GM19351 (cell line): ENCODE data around the gene SYCP1.
"Not testable (repeated sequence)": the region's sequence is repeated elsewhere in the genome, so short reads cannot be mapped to it uniquely, and the experiment has no call there.

Experiments
- ATAC-seq: cut with Tn5 transposase; IDR thresholded peaks from one replicate; pipeline ENCODE4 v1.9.1; 2021; ENCODE audit warnings: mild to moderate bottlenecking, moderate library complexity; ENCODE audit not compliant: unreplicated experiment

SYCP1 gene

DNA sequence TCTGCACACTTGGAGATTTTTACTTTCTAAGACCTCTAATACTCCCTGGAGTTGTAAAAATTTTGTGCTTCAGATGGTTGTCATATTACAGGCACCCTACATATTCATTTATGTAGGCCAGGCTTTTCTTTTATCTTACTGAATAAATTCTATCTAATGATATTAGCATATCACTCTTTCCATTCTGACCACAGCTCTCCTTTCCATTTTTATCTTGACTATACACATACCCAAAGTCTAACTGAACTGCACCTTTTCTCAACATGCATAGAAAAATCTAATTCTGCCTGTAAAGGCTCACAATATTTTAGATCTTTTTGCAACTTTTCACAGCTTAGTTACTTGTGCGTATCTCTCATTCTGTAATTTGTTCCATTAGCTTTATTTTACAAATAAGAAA, 122.2 kb downstream of the SYCP1 start:
- ATAC-seq, result no peak

- no peak for ATAC-seq
Measured at GRCh38 chr1:114979278-114979891, 124.7 kb downstream of the SYCP1 start.

- no peak for ATAC-seq
Measured at GRCh38 chr1:114982251-114982650, 127.6 kb downstream of the SYCP1 start.

DNA sequence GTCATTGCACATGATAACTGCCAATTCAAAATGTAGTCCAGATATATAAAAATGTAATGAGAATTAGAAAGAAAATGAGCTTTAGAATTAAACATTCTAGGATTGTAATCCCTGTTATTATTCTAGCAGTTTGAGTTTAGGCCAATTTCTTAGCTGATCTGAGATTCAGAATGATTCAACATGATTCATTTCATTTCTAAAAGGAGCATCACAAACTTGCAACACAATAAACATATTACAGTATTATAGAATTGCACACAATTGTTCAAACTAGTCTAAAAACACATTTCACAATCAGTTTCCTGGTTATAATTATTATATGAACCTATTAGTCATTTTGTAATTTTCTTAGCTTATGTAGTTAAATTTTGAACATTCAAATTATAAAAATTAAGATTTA, 131.6 kb downstream of the SYCP1 start:
- no peak for ATAC-seq

DNA sequence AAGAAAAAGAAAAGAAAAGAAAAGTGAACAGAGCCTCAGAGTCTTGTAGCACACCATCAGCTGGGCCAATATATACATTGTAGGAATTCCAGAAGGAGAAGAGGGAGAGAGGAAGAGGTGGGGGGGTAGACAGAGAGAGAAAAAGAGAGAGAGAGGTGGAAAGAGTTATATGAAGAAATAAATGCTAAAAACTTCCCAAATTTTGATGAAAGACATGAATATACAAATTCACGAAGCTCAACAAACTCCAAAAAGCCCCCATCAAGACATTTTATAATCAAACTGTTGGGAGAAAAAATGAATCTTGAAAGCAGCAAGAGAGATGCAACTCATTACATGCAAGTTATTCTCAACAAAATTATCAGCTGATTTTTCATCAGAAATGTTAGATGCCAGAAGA, 133.4 kb downstream of the SYCP1 start:
- ATAC-seq, result no peak

GRCh38 chr1:114997510-114998289, 143.0 kb downstream of the SYCP1 start:
- no peak for ATAC-seq

DNA sequence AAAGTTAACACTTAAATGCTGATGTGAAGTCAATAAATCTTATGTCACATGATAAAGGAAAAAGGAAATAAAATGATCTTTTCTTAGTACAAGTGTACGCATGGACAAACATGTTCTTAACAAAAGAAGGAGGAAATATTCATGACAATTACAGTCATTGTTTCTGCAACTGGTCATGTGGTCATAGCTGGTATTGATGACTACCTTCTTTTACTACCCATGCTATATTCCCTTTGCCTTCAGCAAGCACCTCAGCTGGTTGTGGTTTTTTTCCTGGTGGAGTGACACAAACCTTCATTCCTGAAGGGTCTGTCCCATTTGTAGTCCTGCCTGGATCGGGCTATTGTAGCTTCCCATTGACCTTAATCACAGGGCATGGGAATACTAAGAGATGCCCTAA, 151.5 kb downstream of the SYCP1 start:
- ATAC-seq, result no peak

- no peak for ATAC-seq
Measured at GRCh38 chr1:115012006-115012405, 157.3 kb downstream of the SYCP1 start.

DNA sequence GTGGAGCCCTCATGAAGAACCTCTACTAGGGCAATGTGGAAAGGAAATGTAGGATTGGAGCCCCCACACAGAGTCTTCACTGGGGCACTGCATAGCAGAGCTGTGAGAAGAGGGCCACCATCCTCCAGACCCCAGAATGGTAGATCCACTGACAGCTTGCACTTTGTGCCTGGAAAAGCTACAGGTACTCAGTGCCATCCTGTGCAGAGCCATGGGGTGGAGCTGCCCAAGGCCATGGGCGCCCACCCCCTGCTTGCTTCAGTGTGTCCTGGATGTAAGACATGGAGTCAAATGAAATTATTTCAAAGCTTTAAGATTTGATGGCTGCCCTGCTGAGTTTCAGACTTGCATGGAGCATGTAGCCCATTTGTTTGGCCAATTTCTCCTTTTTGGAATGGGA, 157.8 kb downstream of the SYCP1 start:
- ATAC-seq, result no peak

DNA sequence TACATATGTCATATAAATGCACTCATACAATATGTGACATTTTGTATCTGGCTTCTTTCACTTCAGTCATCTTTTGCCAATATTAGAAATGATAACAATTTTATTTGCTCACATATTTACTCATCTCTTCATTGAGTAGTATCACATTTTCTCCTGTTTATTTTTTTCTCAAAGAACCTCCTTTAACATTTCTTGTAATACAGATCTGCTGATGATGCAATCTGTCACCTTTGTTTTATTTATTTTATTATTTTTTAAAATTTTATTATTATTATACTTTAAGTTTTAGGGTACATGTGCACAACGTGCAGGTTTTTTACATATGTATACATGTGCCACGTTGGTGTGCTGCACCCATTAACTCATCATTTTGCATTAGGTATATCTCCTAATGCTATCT, 159.1 kb downstream of the SYCP1 start:
- no peak for ATAC-seq

DNA sequence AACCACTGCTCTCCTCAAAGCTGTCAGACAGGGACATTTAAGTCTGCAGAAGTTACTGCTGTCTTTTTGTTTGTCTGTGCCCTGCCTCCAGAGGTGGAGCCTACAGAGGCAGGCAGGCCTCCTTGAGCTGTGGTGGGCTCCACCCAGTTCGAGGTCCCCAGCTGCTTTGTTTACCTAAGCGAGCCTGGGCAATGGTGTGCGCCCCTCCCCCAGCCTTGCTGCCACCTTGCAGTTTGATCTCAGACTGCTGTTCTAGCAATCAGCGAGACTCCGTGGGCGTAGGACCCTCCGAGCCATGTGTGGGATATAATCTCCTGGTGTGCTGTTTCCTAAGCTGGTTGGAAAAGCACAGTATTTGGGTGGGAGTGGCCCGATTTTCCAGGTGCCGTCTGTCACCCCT, 164.9 kb downstream of the SYCP1 start:
- ATAC-seq, result not testable (repeated sequence)

DNA sequence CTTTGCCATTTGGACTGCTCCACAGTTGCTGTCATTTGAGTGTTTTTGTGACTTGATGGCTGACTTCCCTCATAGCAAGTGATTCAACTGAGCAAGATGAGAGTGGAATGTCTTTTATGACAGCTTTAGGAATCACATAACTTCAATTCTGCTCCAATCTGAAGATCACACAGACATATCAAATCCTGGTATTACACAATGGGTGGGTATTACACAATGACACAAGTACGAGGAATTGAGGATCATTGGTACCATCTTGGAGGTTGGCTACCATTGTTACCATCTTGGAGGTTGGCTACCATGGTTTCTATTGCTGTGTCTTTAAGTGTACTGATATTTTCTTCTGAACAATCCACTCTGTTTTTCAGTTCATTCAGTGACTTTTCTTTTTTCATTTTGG, 166.5 kb downstream of the SYCP1 start:
- no peak for ATAC-seq

DNA sequence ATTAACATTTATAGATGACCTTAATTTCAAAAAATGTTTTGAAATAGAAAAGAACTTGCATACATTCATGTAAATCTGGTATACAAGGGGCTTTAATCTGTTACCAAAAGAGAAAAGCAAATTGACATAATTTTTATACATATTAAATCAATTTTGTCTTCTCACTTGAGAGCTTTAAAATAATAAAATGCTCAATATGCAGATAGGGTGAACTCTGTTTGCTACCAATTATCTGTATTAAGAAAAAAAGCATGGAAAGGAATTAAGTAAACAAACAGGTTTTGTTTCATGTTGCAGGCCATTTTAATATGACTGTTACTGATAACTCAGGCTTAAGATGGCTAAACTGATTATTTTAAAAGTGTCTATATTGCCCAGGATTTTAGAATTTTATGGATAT, 168.9 kb downstream of the SYCP1 start:
- no peak for ATAC-seq

GRCh38 chr1:115029526-115029925, 174.9 kb downstream of the SYCP1 start, which contains the start of gene TSHB:
Gene TSHB, plus strand, starts transcription at chr1:115029826. Its CDS starts 3,537 bp downstream, at chr1:115033363.
- no peak for ATAC-seq

DNA sequence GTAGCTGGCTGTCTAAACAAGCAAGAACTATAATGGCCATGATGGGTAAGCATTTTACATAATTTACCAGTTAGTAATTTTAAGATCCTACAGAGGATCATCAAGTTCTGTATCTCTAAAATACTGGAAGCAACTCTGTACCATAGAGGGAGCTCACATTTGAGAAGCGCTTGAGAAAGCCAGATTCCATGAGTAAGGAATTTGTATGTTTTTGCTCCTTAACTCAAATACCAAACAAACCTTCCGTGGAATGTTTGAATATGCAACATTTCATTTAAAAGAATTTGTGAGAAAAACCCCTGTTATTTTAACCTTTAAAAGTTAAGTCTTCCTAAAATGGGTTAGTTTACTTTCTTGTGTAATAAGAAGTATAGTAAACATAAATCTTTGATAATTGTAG, 176.9 kb downstream of the SYCP1 start:
- no peak for ATAC-seq

- ATAC-seq, result no peak
Measured at GRCh38 chr1:115035652-115036051, 181.0 kb downstream of the SYCP1 start.

GRCh38 chr1:115036814-115037507, 182.3 kb downstream of the SYCP1 start:
- no peak for ATAC-seq

GRCh38 chr1:115040501-115040900, 185.8 kb downstream of the SYCP1 start:
- ATAC-seq, result no peak

- no peak for ATAC-seq
Measured at GRCh38 chr1:115041654-115042053, 187.0 kb downstream of the SYCP1 start.
